ENCODE measurements around the gene OSBP2.

OSBP2 gene

DNA sequence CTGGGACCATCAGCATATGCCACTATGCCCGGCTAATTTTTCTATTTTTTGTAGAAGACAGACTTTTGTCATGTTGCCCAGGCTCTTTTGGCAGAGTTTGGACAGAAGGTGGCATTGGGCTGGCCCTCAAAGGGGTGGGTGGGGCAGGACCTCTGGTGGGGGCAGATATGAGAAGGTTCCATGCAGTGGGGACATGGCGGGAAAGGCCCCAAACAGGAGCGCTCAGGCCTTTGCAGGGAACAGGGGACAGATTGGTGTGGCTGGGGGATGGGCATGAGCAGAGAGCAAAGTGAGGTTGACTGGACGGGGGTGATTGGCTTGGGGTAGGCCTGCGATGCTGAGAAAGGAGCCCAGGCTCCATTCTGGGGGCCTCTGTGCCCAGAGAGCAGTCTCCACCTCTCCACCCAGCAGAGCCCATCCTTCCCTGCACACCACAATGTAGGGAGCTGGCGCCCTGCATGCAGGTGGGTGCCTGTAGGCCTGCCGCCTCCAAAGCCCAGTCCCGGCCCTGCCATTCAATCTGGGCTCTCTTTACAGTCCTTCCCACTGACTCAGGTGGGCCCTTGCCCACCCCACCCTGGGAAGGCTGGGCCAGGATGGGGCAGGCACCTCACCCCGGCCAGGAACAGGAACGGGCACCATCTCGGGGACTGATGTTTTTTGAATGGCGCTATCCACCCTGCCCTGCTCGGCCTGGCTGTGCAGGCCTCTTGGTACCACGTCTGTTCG lies 175.2 kb downstream of the OSBP2 start:
- DNase-seq (ENCODE audit: low read depth), result no peak

- DNase-seq (ENCODE audit: low read depth), result no peak
Measured at GRCh38 chr22:30870451-30871345, 176.0 kb downstream of the OSBP2 start.

- DNase-seq (ENCODE audit: low read depth), result no peak
Measured at GRCh38 chr22:30871391-30872284, 177.0 kb downstream of the OSBP2 start.

- no peak for DNase-seq (ENCODE audit: low read depth)
Measured at GRCh38 chr22:30872285-30873041, 177.8 kb downstream of the OSBP2 start.

DNA sequence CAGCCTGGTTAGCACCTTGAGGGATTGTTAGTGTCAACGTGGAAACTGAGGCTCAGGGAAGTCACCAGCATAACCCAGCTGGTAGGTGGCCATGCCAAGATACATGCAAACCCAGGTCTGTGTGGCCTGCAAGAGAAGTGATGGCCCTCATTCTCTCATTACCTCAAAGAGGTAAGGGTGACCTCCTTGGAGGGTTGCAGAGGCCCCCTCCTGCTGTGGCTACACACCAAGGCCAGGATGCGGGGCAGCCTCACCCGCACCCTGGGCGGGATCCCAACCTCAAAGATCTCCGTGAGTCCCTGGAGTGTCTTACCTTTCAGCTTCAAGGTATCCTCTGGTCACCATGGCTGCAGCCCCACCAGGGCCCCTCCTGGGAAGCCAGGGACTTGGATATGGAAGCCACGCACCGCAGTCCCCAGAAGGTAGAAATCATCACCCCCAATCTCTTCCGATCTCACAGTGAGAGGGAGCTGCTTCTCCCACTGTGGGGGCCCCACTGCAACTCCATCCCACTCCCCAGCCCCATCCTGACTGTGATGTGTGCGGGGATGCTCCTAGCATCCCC lies 178.5 kb downstream of the OSBP2 start:
- no peak for DNase-seq (ENCODE audit: low read depth)

- no peak for DNase-seq (ENCODE audit: low read depth)
Measured at GRCh38 chr22:30873661-30874060, 179.0 kb downstream of the OSBP2 start.

GRCh38 chr22:30874431-30875370 lies 180.0 kb downstream of the OSBP2 start:
- DNase-seq (ENCODE audit: low read depth), result no peak

DNA sequence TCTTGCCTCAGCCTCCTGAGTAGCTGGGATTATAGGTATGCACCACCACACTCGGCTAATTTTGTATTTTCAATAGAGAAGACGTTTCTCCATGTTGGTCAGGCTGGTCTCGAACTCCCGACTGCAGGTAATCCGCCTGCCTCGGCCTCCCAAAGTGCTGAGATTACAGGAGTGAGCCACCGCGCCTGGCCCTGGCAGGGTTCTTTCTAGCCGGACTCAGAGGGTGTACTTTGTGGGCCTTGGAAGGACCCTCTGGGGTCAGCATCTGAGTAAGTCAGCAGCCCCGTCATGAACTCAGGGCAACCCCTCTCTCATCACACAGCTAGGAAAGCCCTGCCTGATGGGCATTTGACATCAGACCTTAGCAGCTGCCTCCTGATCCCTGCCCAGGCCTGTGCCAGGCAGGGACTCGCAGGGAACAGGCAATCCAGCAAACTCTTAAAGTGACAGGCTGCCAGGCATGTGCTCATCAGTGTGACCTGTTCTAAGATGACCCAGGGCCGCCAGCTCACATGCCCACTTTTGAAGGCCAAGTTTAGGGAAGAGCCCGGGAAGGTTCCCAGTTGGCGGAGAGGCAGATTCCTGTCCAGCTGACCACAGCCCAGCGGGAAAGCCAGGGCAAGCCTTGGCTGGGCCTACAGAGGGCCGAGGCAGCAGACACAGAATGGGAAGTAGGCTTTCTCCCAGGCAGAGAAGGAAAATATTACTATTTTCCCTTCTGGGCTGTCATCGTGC lies 181.0 kb downstream of the OSBP2 start:
- no peak for DNase-seq (ENCODE audit: low read depth)

GRCh38 chr22:30876221-30876751 lies 181.6 kb downstream of the OSBP2 start:
- no peak for DNase-seq (ENCODE audit: low read depth)

- no peak for DNase-seq (ENCODE audit: low read depth)
Measured at GRCh38 chr22:30876915-30877553, 182.4 kb downstream of the OSBP2 start.

DNA sequence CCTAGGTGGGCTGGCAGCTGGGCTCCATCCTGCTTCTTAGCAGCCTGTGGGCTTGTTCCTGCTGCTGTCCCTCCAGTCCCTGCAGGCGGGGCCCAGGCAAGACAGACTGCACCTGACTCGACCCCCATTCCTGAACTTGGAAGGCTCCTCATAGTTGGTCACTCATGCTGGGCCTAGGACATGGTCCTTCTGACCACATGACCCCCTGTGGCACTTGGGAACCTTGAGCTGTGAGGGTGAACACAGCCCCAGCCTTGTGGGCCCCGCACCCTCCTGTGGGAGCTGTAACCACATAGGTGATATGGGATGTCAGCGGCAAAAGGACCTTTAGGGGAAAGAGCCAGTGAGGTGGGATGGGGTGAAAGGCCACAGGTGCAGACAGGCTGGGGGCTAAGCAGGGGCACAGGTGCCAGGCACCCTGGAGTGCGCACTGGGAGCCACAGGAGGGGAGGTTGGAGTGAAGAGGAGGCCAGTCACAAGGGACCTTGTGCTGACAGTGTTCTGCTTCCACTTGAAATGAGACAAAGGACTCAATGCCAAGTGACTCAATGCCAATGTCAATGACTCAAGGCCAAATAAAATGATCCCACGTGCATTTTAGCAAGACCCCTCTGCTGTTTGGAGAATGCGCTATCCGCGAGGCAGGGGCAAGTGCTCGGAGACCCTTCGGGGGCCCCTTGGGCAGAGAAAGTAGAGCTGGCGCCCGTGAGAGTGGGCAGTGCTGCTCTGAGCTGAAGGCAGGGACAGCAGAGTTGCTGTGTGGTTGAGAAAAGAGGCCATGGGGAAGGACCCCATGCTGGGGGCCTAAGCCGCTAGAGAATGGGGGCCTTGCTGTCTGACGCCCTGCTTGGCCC lies 183.2 kb downstream of the OSBP2 start:
- no peak for DNase-seq (ENCODE audit: low read depth)

DNA sequence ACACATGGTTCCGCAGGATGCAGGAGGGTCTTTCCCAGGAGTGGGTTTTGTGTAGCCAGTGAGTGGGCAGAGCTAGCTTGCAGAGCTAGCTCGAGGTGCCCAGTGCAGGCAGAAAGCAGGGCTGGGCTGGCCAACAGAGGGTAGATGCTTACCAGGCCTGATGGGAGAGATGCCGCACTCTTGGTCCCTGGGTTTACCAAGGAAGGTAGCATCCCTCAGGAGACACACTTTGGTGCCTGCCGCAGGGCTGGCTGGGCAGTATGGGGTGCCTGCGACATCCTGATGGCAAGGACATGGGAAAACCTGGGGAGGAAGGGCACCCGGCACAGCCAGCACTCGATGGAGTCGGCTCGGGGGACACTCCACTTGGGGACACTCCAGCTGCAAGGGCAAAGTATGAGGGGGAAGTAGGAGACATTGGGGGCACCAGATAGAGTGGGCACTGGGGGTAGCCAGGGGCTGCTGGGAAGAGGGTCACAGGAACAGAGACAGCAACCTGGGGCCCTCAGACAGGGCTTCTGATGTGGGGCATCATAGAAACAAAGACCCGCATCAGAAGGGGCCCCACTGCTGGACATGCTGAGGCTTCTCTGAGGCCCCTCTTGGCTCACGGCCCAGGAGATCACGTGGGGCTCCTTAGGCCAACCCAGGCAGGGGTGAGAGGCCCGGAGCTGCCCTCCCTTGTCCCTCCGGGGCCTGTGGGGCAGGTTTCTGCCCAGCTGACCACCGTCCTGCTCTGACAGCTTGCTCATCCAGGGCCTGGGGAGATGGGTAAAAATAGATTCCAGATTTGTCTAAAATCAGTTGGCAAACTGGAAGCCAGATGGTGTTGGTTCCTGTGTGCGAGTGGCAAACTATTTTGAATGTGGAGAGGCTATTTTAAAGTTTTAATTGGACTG lies 184.1 kb downstream of the OSBP2 start:
- no peak for DNase-seq (ENCODE audit: low read depth)

DNA sequence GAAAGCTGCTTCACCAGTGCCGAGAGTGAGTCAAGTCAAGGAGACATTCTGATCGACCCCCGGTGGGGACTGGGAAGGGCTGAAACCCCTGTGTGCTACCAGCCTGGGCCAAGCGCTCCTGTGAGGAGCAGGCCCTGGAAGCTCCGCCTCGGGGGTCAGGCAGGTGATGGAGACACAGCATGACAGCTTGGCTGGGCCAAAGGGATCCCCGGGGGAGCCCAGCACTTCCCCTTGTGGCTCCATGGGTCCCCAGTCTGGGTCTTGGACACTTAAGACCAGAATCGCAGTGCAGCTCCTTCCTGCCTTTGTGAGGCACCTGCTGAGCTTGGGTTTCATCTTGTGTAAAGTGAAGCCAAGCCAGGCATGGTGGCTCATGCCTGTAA lies 184.7 kb downstream of the OSBP2 start:
- DNase-seq (ENCODE audit: low read depth), result no peak

GRCh38 chr22:30880181-30880601 lies 185.5 kb downstream of the OSBP2 start:
- no peak for DNase-seq (ENCODE audit: low read depth)

DNA sequence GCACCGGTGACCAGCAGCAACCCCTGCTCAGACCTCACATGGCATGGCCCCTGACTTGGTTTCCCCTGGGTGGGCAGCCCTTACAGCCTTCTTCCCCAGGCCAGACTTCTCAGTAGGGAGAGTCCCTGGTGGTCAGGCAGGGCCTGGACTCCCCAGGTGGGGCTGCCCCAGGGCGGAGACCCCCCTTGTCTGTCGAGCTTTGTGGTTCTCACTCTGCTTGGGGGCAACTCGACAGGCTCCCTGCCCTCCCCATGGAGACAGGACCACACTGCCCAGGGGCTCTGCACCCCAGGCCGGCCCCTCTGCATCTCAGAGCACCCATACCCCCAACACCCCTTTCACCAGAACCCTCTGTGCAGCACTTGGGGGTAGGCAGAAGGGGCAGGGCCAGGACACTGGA lies 186.2 kb downstream of the OSBP2 start:
- no peak for DNase-seq (ENCODE audit: low read depth)

DNA sequence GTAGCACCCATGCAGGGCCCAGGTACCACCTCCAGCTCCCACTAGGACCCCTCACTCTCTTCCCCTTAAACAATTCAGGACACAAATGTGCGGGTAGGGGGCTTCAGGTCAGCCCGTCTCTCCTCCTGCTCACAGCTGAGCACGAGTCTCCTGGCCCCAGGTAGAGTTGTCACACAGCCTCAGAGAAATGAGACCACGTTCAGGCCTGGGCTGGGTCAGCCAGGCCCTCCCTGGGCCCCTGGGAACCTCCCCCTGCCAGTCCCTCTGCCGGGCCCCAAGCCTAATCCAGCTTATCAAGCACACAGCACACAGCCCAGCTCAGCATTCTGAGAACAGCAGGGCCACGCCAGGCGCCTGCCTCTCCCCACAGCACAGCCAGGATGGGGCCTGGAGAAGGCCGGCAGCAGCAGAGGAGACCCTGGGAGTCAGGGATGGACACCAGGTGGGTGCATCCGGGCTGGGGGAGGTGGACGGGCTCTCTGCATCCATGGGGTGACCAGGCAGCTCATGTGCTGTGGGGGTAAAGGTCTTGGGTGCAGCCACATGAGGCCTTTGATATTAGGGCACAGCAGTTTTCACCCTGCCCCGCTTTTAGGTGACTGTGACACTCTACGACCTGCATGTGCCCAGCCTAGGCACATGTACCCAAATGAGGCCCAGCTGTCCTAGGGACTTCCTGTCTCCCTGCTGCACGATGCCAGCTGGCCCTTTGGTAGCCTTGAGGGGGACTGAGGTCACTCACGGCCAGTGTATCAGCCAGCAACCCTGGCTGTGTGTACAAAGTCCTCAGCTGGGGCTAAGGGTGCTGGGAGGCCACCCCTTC lies 186.9 kb downstream of the OSBP2 start:
- no peak for DNase-seq (ENCODE audit: low read depth)
